Liver (tissue), 3 donors: ENCODE data around the gene MAMDC2.

Experiments
- CTCF ChIP-seq: fragments of 150-350 bp; IDR thresholded peaks from 2 replicates; pipeline ENCODE4 v1.5.1; 2017; ENCODE audit warnings: improper control_type of control experiment, low read depth, low read length; ENCODE audit not compliant: missing input control
- EGR1 ChIP-seq, 2 donors: IDR thresholded peaks; 2 replicates each; pipeline ENCODE4 v1.6.1; 2016 to 2018; ENCODE audit warnings: antibody characterized with exemption in 2 of 2, low read depth in 2 of 2
- FOXA2 ChIP-seq: IDR thresholded peaks from 2 replicates; pipeline ENCODE4 v1.6.1; 2016; ENCODE audit warnings: antibody characterized with exemption
- MAX ChIP-seq: IDR thresholded peaks from 2 replicates; pipeline ENCODE4 v1.6.1; 2016; ENCODE audit warnings: antibody characterized with exemption
- NR2F2 ChIP-seq: IDR thresholded peaks from 2 replicates; pipeline ENCODE4 v1.6.1; 2016; ENCODE audit warnings: antibody characterized with exemption
- RAD21 ChIP-seq, 2 donors: IDR thresholded peaks; 2 replicates each; pipeline ENCODE4 v1.6.1; 2016; ENCODE audit warnings: antibody characterized with exemption in 2 of 2, mild to moderate bottlenecking in 2 of 2
- REST ChIP-seq: IDR thresholded peaks from 2 replicates; pipeline ENCODE4 v1.6.1; 2016; ENCODE audit warnings: antibody characterized with exemption, mild to moderate bottlenecking
- RXRA ChIP-seq, 2 donors: IDR thresholded peaks; 2 replicates each; pipeline ENCODE4 v1.6.1; 2017 to 2018; ENCODE audit warnings: antibody characterized with exemption in 2 of 2, mild to moderate bottlenecking in 1 of 2
- SP1 ChIP-seq: IDR thresholded peaks from 2 replicates; pipeline ENCODE4 v1.6.1; 2018; ENCODE audit warnings: antibody characterized with exemption, mild to moderate bottlenecking
- TAF1 ChIP-seq: conservative IDR thresholded peaks from 2 replicates; pipeline ENCODE4 v1.6.1; 2016; ENCODE audit warnings: antibody characterized with exemption, mild to moderate bottlenecking
- ZBTB33 ChIP-seq: IDR thresholded peaks from 2 replicates; pipeline ENCODE4 v1.6.1; 2016; ENCODE audit warnings: antibody characterized with exemption
- donor health status: healthy.
- donor health status: healthy.

GRCh38 chr9:70117835-70118319, 74.2 kb downstream of the MAMDC2 start:
- no peak for TF ChIP-seq CTCF
- no peak for TF ChIP-seq REST
- TF ChIP-seq NR2F2 = no peak
- no peak for TF ChIP-seq RXRA (IDR thresholded peaks at IDR 0.05)
- TF ChIP-seq FOXA2 = no peak
- no peak for TF ChIP-seq MAX
- TF ChIP-seq RAD21 (IDR thresholded peaks at IDR 0.05) = no peak
- no peak for TF ChIP-seq SP1
- TF ChIP-seq ZBTB33 = no peak
- TF ChIP-seq TAF1 = no peak
- no peak for TF ChIP-seq EGR1 (IDR thresholded peaks at IDR 0.05; ENCODE audit: low read depth in 2 of 2)
